SK-N-SH treated with all-trans-retinoic acid at 6 μM for 48 hours (cell line): ENCODE results near the gene SECISBP2.

ENCODE experiments used
- ARNTL ChIP-seq: fragments of 450-650 bp; formaldehyde crosslinking; IDR thresholded peaks from 2 replicates; pipeline ENCODE4 v1.5.0; 2020; ENCODE audit warnings: low read depth, mild to moderate bottlenecking, moderate library complexity, borderline replicate concordance
- ESRRG ChIP-seq: fragments of 250-450 bp; sonication (Bioruptor Pico); IDR thresholded peaks from 2 replicates; pipeline ENCODE4 v1.6.1; 2021; ENCODE audit warnings: mild to moderate bottlenecking
- GLIS3 ChIP-seq: fragments of 250-450 bp; sonication (Bioruptor Pico); IDR thresholded peaks from 2 replicates; pipeline ENCODE4 v1.5.0; 2020; ENCODE audit warnings: mild to moderate bottlenecking, moderate library complexity
- ISL1 ChIP-seq: fragments of 250-450 bp; sonication (Bioruptor Pico); IDR thresholded peaks from 2 replicates; pipeline ENCODE4 v2.1.2; 2022; ENCODE audit warnings: mild to moderate bottlenecking, moderate library complexity
- OSR1 ChIP-seq: fragments of 250-450 bp; sonication (Bioruptor Pico); IDR thresholded peaks from 2 replicates; pipeline ENCODE4 v1.8.0; 2022; ENCODE audit warnings: moderate library complexity, mild to moderate bottlenecking, inconsistent platforms
- PATZ1 ChIP-seq: fragments of 250-450 bp; sonication (Bioruptor Pico); IDR thresholded peaks from 2 replicates; pipeline ENCODE4 v1.8.0; 2020; ENCODE audit warnings: mild to moderate bottlenecking, moderate library complexity, borderline replicate concordance
- RARB ChIP-seq: fragments of 250-450 bp; sonication (Bioruptor Pico); IDR thresholded peaks from 2 replicates; pipeline ENCODE4 v1.8.0; 2021; ENCODE audit warnings: mild to moderate bottlenecking, moderate library complexity
- SNAI2 ChIP-seq: fragments of 250-450 bp; sonication (Bioruptor Pico); IDR thresholded peaks from 2 replicates; pipeline ENCODE4 v1.5.0; 2020; ENCODE audit warnings: mild to moderate bottlenecking, moderate library complexity
- TF ChIP-seq, protein P1 (sequence below): fragments of 250-450 bp; sonication (Bioruptor Pico); IDR thresholded peaks from 2 replicates; pipeline ENCODE4 v1.8.0; 2021; ENCODE audit warnings: low read depth, mild to moderate bottlenecking, moderate library complexity, borderline replicate concordance

DNA sequence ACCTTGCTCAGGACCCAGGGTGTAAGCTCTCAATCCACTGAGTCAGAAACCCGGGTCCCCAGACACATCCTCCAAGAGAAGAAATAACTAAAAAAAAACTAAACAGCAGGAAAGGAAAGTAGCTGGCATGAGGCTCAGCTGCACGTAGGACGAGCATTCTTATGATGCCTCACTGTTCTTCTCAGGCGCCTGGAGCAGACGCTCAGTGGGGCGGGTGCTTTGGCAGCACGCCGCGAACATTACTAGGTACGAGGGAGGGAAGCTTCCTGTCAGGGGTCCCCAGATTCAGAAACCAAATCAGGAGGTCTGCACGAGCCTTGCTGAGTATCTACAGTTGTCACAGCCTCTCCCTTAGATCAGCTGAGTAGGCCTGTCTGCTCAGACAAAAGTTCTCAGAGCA lies 85.8 kb downstream of the SECISBP2 start:
- TF ChIP-seq SNAI2 (CRISPR knock-in tag) (no peak), ESRRG (CRISPR knock-in tag) (no peak), ISL1 (CRISPR knock-in tag) (no peak), RARB (no peak), PATZ1 (CRISPR knock-in tag) (no peak), ARNTL (CRISPR knock-in tag) (no peak), OSR1 (CRISPR knock-in tag) (no peak), GLIS3 (no peak)
- TF ChIP-seq, protein P1, sequence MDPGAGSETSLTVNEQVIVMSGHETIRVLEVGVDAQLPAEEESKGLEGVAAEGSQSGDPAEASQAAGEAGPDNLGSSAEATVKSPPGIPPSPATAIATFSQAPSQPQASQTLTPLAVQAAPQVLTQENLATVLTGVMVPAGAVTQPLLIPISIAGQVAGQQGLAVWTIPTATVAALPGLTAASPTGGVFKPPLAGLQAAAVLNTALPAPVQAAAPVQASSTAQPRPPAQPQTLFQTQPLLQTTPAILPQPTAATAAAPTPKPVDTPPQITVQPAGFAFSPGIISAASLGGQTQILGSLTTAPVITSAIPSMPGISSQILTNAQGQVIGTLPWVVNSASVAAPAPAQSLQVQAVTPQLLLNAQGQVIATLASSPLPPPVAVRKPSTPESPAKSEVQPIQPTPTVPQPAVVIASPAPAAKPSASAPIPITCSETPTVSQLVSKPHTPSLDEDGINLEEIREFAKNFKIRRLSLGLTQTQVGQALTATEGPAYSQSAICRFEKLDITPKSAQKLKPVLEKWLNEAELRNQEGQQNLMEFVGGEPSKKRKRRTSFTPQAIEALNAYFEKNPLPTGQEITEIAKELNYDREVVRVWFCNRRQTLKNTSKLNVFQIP (CRISPR knock-in tag) = no peak
